Naive thymus-derived CD8-positive, alpha-beta T cell (primary cell): ENCODE results near the gene PPFIA3. TPM values are rescaled to one million over a fixed set of nuclear protein-coding genes. Genes with fewer than 3 reads are reported as not detected.
"Not testable (repeated sequence)": the region's sequence is repeated elsewhere in the genome, so short reads cannot be mapped to it uniquely, and the experiment has no call there.

ENCODE experiments used
- ATAC-seq, 2 donors: fragments of 150-1000 bp; cut with Tn5 transposase in 1 of 2; sonication (Bioruptor Pico), chemical (Tn5 transposase) in 1 of 2; 1 replicate in 1 of 2; 2 replicates in 1 of 2; pipeline ENCODE4 v1.10.0; 2021; ENCODE audit warnings: mild to moderate bottlenecking in 2 of 2, moderate library complexity in 2 of 2
- POLR2A ChIA-PET: fragments of 350-600 bp; sonication (Branson Sonifier 250); formaldehyde crosslinking; loops from one replicate; lab custom pipeline; 2021; ENCODE audit warnings: antibody characterized with exemption; lab: Charles Lee
- DNase-seq, 10 donors: peaks; one replicate each; pipeline versions ENCODE4 v3.0.0 to v3.0.0-alpha.2; 2020 to 2022
- H3K27ac Mint-ChIP-seq, 10 donors: one replicate each; pipeline ENCODE4 v1.8.0; 2020 to 2022; ENCODE audit warnings: mild to moderate bottlenecking in 10 of 10, mixed read lengths in 10 of 10, moderate library complexity in 4 of 10, inconsistent platforms in 1 of 10
- H3K27me3 Mint-ChIP-seq, 5 donors: one replicate each; pipeline ENCODE4 v1.8.0; 2021 to 2022; ENCODE audit warnings: mixed read lengths in 5 of 5
- H3K36me3 Mint-ChIP-seq, 3 donors: one replicate each; pipeline ENCODE4 v1.8.0; 2020 to 2022; ENCODE audit warnings: mixed read lengths in 3 of 3, mild to moderate bottlenecking in 2 of 3, inconsistent platforms in 1 of 3
- H3K4me1 Mint-ChIP-seq, 4 donors: one replicate each; pipeline ENCODE4 v1.8.0; 2021 to 2022; ENCODE audit warnings: mixed read lengths in 4 of 4
- H3K4me3 Mint-ChIP-seq, 10 donors: one replicate each; pipeline ENCODE4 v1.8.0; 2020 to 2022; ENCODE audit warnings: mild to moderate bottlenecking in 10 of 10, mixed read lengths in 10 of 10, moderate library complexity in 6 of 10, inconsistent platforms in 1 of 10
- H3K9me3 Mint-ChIP-seq, 9 donors: one replicate each; pipeline ENCODE4 v1.8.0; 2020 to 2022; ENCODE audit warnings: mixed read lengths in 9 of 9, mild to moderate bottlenecking in 3 of 9, inconsistent platforms in 1 of 9, moderate library complexity in 1 of 9
- polyA plus RNA-seq, 3 donors: library from polyadenylated mRNA; unstranded; fragments of 300-500 nt; fragmentation: Illumina TruSeq; gene quantifications; one replicate each; pipeline ENCODE4 v1.2.3, GENCODE V29; 2021
- total RNA-seq, 8 experiments: library from RNA in 2 of 8; stranded (reverse) in 2 of 8; gene quantifications; one replicate each; pipeline ENCODE4 v1.2.3 and lab custom pipeline; 2021 to 2026

PPFIA3 gene
- total RNA-seq (1 to 10 TPM; 3.6 to 4.7 TPM), polyA plus RNA-seq (under 1 TPM in 2 of 3 donors, not detected in 1; 0.20 to 0.58 TPM), total RNA-seq (lab: John Stamatoyannopoulos, UW) (0.98 to 9.2 (median 6.9) reads per million in 6 experiments)

DNA sequence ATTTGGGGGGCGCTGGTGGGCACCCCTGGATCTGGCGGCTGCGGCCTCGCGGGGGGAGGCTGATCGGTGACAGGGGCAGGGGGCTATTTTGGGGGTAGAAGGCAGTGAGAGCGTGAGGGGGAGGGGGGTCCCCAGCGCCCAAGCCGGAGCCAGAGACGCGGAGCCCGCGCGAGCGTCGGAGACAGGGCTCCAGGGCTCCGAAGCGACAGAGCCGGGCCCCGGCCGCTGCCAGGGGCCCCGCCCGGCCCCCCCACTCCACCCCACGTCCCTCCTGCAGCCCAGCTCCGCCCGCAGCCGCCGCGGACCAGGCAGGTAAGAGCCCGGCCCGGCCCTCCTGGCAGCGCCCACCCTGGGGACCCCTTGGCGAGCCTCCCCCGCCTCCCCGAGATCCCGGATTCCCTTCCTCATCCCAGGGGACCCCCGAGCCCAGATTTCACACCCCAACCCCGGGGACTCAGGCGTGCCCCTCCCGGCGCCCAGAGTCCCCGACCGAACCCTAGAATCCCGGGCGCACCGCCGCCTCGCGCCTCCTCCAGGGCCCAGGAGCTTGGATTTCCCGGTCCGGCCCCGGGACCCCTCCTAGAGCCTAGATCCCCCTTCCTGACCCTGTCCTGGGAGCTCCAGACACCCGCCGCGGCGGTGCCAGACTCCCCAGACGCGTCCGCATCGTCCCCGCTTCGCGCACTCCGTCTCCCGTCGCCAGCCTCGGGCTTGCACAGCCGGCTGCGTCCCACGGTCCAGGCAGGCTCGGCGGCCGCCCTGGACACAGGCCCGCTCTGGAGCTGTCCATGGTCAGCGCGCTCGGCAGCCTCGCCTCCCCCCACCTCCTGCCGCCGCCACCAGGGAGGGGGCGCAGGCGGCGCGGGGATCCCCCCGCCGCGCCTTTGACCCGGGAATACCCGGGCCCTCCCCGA, at the start of gene PPFIA3:
PPFIA3 (plus strand) TSS at position 134 of the 914 bp plus-strand sequence. CDS start 8,330 bp downstream, outside the sequence.
- no peaks in the 10 kb centered on the region for H3K9me3 Mint-ChIP-seq
- POLR2A ChIA-PET: interaction anchor here (0.6 to 3.7 kb wide), 5 partner anchors 8 to 135 kb away, joined by 3 to 23 read pairs (median 5); no protein-coding TSS in a partner anchor
- peak within 1 kb of the TSS; percentile 87 to 97 (median 94) for H3K27ac Mint-ChIP-seq
- ATAC-seq: peak in 1 of 2 donors; percentile 10
- DNase-seq: peak in 2 of 10 donors; percentile 21 to 25
- H3K27me3 Mint-ChIP-seq: peaks cover 0 to 7% (median 0%) of the 10 kb centered on the region in 5 donors
- peaks cover 16 to 39% (median 37%) of the 10 kb centered on the region in 4 donors for H3K4me1 Mint-ChIP-seq
- H3K4me3 Mint-ChIP-seq: peak within 1 kb of the TSS; percentile 78 to 94 (median 90)
- no peaks in the 10 kb centered on the region for H3K36me3 Mint-ChIP-seq

DNA sequence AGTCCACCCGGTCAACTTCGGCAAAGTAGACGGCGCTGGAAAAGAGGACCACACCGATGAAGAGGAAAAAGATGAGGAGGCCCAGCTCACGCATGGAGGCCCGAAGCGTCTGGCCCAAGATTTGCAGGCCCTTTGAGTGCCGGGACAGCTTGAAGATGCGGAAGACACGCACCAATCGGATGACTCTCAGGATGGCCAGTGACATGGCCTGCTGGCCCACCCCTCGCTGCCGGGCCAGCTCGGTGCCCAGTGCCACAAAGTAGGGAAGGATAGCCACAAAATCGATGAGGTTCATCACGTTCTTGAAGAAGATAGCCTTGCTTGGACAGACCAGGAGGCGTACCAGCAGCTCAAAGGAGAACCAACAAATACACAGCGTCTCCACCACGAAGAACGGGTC, 48.9 kb upstream of the PPFIA3 start:
- Mint-ChIP-seq H3K27me3 (peaks cover 41 to 80% (median 70%) of the 10 kb centered on the region in 5 donors), H3K27ac (no peak overlapping the region), H3K4me3 (peak overlapping the region in 4 of 10 donors; percentile 3 to 60 (median 46)), H3K9me3 (peaks cover 0 to 15% (median 0%) of the 10 kb centered on the region in 9 donors), H3K36me3 (peaks cover 0 to 26% (median 9%) of the 10 kb centered on the region in 3 donors), H3K4me1 (peaks cover 10 to 18% (median 13%) of the 10 kb centered on the region in 4 donors)
- no peak for DNase-seq
- no peak for ATAC-seq
- POLR2A ChIA-PET: interaction anchor here (0.6 kb wide), 1 partner anchor 179 kb away, joined by 3 read pairs; no protein-coding TSS in a partner anchor

DNA sequence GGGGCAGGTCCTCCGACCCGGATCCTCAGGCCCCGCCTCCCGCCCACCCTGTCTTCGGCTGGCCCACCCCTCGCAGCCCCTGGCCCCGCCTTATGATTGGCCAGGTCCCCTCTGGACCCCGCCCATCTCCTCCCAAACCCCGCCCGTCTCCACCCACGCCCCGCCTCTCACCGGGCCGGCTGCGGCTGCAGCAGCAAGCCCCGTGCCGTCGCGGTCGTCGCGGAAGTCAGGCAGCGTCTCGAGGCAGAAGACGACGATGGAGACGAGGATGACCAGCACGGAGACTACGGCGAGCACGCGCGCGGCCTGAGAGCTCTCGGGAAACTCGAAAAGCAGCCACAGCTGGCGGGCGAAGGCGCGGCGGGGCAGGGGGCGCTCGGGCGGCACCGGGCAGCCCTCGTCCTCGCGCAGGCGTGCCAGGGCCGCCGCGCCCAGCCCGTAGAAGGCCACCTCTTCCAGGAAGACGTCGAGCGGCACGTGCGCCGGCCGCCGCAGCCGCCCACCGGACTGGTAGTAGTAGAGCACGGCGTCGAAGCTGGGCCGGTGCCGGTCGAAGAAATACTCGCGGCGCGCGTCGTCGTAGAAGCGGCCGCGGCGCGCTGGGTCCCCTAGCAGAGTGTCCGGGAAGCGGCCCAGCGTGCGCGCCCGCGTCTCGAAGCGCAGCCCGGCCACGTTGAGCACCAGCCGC, 47.3 kb upstream of the PPFIA3 start:
- POLR2A ChIA-PET: no interaction called here
- Mint-ChIP-seq H3K4me3 (peak overlapping the region in 5 of 10 donors; percentile 15 to 61 (median 43)), H3K36me3 (peaks cover 0 to 26% (median 9%) of the 10 kb centered on the region in 3 donors), H3K27ac (peak overlapping the region in 1 of 10 donors; percentile 59), H3K4me1 (peaks cover 11 to 20% (median 12%) of the 10 kb centered on the region in 4 donors), H3K9me3 (peaks cover 0 to 15% (median 0%) of the 10 kb centered on the region in 9 donors), H3K27me3 (peaks cover 35 to 78% (median 66%) of the 10 kb centered on the region in 5 donors)
- ATAC-seq: peak; percentile 44 to 54
- DNase-seq: peak in 1 of 10 donors; percentile 17

DNA sequence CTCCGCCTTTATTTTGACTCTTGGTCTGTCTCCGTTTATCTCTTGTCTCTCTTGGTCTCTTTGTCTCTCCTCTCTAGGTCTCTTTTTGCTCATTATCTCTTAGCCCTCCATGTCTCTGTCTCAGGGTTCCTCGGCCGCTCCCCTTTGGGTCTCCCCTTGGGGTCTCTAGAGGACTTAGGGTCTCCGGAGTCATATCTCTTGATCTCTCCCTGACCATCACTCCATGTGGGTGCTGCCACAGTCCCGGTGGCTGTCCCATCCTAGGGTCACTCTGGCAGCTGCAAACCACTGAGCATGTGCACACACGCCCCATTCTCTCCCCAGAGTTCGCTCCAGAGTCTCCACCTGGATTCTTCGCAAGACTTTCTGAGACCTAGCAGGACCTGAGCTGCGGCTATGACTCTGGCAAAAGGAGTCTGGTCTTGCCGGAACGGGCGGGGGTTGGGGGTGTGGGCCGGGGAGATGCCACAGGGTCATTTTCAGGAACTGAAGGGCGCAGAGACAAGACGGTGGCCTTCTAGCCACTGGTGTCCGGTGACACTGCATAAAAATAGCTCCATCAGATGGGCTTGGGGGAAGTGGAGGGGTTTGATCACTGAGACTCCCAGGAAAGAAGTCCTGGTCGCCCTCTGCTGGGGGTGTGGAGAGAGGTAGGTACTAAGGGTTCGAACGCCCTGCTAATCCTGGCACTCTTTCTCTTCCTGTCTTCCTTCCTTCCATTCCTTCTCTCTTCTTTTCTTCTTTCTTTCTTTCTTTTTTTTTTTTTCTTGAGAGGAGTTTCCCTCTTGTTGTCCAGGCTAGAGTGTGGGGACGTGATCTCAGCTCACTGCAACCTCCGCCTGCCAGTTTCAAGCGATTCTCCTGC, 45.6 kb upstream of the PPFIA3 start:
- Mint-ChIP-seq H3K4me1 (peaks cover 11 to 20% (median 12%) of the 10 kb centered on the region in 4 donors), H3K9me3 (peaks cover 0 to 15% (median 0%) of the 10 kb centered on the region in 9 donors), H3K27me3 (peaks cover 28 to 73% (median 60%) of the 10 kb centered on the region in 5 donors), H3K27ac (peak overlapping the region in 1 of 10 donors; percentile 29), H3K4me3 (peak overlapping the region in 7 of 10 donors; percentile 58 to 85 (median 77)), H3K36me3 (peaks cover 0 to 26% (median 9%) of the 10 kb centered on the region in 3 donors)
- POLR2A ChIA-PET: interaction anchor here (0.6 kb wide), 2 partner anchors 114 to 550 kb away, joined by 3 to 6 read pairs; no protein-coding TSS in a partner anchor
- DNase-seq: no peak
- ATAC-seq: peak in 1 of 2 donors; percentile 38

DNA sequence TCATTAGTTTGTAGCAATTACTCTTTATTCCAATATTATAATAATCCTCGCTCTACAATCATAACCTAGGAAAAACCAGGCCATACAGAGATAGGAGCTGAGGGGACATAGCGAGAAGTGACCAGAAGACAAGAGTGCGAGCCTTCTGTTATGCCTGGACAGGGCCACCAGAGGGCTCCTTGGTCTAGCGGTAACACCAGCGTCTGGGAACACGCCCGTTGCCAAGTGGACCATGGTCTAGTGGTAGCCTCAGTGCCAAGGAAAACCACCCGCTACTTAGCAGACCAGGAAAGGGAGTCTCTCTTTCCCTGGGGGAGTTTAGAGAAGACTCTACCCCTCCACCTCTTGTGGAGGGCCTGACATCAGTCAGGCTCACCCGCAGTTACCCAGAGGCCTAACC, 44.5 kb upstream of the PPFIA3 start:
- H3K27ac Mint-ChIP-seq, H3K9me3 Mint-ChIP-seq, ATAC-seq, DNase-seq, H3K4me3 Mint-ChIP-seq: not testable (repeated sequence)
- Mint-ChIP-seq H3K36me3 (peaks cover 0 to 17% (median 9%) of the 10 kb centered on the region in 3 donors), H3K4me1 (peaks cover 11 to 20% (median 12%) of the 10 kb centered on the region in 4 donors), H3K27me3 (peaks cover 20 to 63% (median 50%) of the 10 kb centered on the region in 5 donors)
- POLR2A ChIA-PET: interaction anchor here (0.9 kb wide), 1 partner anchor 84 kb away, joined by 3 read pairs; no protein-coding TSS in a partner anchor

DNA sequence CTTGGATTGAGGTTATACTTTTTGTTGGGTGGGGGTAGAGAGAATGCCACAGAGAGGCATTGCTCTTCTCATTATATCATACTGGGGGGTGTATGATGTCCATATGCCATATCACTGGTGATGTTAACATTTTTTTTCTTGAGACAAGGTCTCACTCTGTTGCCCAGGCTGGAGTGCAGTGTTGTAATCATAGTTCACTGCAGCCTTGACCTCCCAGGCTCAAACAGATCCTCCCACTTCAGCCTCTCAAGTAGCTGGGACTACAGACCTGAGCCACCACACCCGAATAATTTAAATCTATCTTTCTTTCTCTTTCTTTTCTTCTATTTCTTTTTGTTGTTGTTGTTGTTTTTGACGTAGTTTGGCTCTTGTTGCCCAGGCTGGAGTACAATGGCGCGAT, 39.0 kb upstream of the PPFIA3 start:
- H3K9me3 Mint-ChIP-seq: peaks cover 0 to 2% (median 0%) of the 10 kb centered on the region in 9 donors
- DNase-seq (no peak), ATAC-seq (no peak)
- POLR2A ChIA-PET: no interaction called here
- H3K36me3 Mint-ChIP-seq: peaks cover 0 to 3% (median 0%) of the 10 kb centered on the region in 3 donors
- H3K4me1 Mint-ChIP-seq: peaks cover 5 to 12% (median 10%) of the 10 kb centered on the region in 4 donors
- no peak overlapping the region for H3K4me3 Mint-ChIP-seq
- peaks cover 3 to 32% (median 25%) of the 10 kb centered on the region in 5 donors for H3K27me3 Mint-ChIP-seq
- H3K27ac Mint-ChIP-seq: no peak overlapping the region

DNA sequence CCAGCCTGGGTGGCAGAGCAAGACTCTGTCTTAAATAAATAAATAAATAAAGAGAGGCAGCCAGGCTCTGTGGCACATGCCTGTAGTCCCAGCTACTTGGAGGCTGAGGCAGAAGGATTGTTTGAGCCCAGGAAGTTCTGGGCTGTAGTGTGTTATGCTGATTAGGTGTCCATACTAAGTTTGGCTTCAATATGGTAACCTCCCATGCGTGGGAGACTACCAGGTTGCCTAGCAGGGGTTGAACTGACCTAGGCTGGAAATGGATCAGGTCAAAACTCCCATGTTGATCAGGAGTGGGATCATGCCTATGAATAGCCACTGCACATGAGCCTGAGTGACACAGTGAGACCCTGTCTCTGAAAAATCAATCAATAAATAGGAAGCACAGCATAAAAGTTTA, 38.1 kb upstream of the PPFIA3 start:
- Mint-ChIP-seq H3K9me3 (peaks cover 0 to 2% (median 0%) of the 10 kb centered on the region in 9 donors), H3K36me3 (peaks cover 0 to 7% (median 0%) of the 10 kb centered on the region in 3 donors), H3K27me3 (peaks cover 3 to 24% (median 16%) of the 10 kb centered on the region in 5 donors), H3K4me1 (peaks cover 10 to 17% (median 14%) of the 10 kb centered on the region in 4 donors), H3K27ac (peak overlapping the region in 2 of 10 donors; percentile 5 to 60), H3K4me3 (no peak overlapping the region)
- POLR2A ChIA-PET: no interaction called here
- DNase-seq (no peak), ATAC-seq (no peak)

DNA sequence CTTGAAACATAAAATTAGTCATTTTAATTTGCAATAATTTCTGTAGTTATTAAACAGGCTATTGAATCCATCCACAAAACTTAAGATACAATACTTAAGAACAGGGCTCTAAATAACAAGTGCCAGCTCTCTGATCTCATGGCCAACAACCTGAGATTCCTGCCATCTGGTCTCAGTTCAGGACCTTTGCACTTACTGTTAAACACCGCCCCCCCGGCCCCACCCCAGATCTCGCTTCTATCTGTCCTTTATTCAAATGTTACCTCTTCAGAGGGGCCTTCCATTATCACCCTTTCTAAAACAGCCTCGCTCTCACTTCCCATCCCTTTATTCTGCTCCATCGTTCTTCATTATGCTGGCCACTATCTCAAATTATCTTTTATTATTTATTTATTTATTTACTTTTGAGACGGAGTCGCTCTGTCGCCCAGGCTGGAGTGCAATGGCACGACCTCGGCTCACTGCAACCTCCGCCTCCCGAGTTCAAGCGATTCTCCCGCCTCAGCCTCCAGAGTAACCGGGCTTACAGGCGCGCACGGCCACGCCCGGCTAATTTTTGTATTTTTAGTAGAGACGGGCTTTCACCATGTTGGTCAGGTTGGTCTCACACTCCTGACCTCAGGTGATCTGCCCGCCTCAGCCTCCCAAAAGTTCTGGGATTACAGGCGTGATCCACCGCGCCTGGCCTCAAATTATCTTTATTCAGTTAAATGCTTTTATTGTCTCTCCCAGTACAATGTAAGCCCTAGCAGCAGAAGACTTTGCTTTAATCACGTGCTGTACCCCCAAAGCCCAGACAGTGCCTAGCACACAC, 34.9 kb upstream of the PPFIA3 start:
- POLR2A ChIA-PET: no interaction called here
- Mint-ChIP-seq H3K36me3 (peaks cover 0 to 33% (median 9%) of the 10 kb centered on the region in 3 donors), H3K4me1 (peaks cover 19 to 43% (median 35%) of the 10 kb centered on the region in 4 donors), H3K27me3 (peaks cover 3 to 15% (median 7%) of the 10 kb centered on the region in 5 donors), H3K4me3 (peak overlapping the region; percentile 85 to 97 (median 94)), H3K9me3 (peaks cover 0 to 2% (median 0%) of the 10 kb centered on the region in 9 donors), H3K27ac (peak overlapping the region; percentile 91 to 99 (median 96))
- DNase-seq (no peak), ATAC-seq (no peak)

DNA sequence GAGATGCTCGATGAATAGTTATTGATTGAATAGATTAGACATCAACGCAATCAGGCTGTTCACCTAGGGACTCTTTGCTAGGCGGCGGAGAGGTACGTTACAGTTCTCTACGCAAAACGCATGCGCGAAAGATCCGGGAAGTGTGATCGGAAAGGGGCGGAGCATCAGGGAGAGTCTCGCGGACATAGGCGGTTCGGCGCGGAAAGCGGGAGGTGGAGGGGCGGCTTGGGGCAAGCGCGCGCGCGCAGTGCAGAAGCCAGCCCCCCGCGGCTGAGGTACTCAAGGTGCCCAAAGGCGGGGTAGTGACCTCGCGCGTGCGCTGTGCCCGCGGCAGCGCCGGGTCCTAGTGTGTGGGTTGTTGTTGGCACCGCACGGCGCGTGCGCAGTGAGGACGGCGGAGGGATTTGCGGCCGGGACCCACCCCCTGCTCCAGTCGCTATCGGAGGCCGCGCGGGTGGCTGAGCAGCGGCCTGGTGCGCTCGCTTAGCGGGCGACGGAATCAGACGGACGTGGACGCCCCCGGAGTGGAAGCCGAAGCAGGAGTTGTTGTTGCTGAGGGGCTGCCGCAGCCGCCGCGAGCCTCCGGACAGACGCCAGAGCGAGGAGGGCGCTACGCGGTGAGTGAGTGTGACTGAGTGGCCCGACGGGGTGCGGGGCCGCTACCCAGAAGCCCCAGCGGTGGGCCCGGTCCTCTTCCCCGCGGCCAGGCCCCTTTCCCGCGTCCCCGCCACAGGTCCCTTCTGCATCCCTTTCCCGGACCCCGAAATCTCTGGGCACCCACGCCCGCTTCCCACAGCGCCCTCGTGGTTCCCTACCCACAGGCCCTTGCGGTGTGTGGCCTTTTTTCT, 34.1 kb upstream of the PPFIA3 start, which contains the start of gene SNRNP70:
SNRNP70 (plus strand) TSS at position 432 of the 848 bp plus-strand sequence. CDS start 964 bp downstream, outside the sequence.
- ATAC-seq (peak; percentile 91 to 92), DNase-seq (peak; percentile 99 to 100 (median 99))
- Mint-ChIP-seq H3K36me3 (peaks cover 0 to 41% (median 11%) of the 10 kb centered on the region in 3 donors), H3K27me3 (peaks cover 1 to 11% (median 5%) of the 10 kb centered on the region in 5 donors), H3K4me1 (peaks cover 20 to 48% (median 40%) of the 10 kb centered on the region in 4 donors), H3K27ac (peak within 1 kb of the TSS; percentile 91 to 99 (median 96)), H3K4me3 (peak within 1 kb of the TSS; percentile 85 to 97 (median 94)), H3K9me3 (peaks cover 0 to 2% (median 0%) of the 10 kb centered on the region in 9 donors)
- POLR2A ChIA-PET: interaction anchor here (1.0 kb wide), 1 partner anchor 29 kb away, joined by 5 read pairs; the partner anchor contains the start of gene LIN7B
